T-helper 17 cell (primary cell): ENCODE data around the gene CTRB1. TPM values are rescaled to one million over a fixed set of nuclear protein-coding genes. Genes with fewer than 3 reads are reported as not detected.

Experiments used
- ATAC-seq: fragments of 150-1000 bp; cut with Tn5 transposase; 2 replicates; pipeline ENCODE4 v1.10.0; 2021; ENCODE audit warnings: mild to moderate bottlenecking, moderate library complexity
- DNase-seq, 3 donors: peaks; one replicate each; pipeline versions ENCODE4 v3.0.0 to v3.0.0-alpha.2; 2020 to 2021
- H3K9me3 ChIP-seq: one replicate; pipeline ENCODE4 v1.7.0; 2013; ENCODE audit warnings: low read length, mild to moderate bottlenecking; ENCODE audit not compliant: control insufficient read depth, poor library complexity, severe bottlenecking
- H3K27ac Mint-ChIP-seq: one replicate; pipeline ENCODE4 v1.8.0; 2022; ENCODE audit warnings: mild to moderate bottlenecking, moderate library complexity, mixed read lengths
- H3K27me3 Mint-ChIP-seq: one replicate; pipeline ENCODE4 v1.8.0; 2022; ENCODE audit warnings: mixed read lengths
- H3K36me3 Mint-ChIP-seq: one replicate; pipeline ENCODE4 v1.8.0; 2022; ENCODE audit warnings: low read depth, mixed read lengths
- H3K4me1 Mint-ChIP-seq: one replicate; pipeline ENCODE4 v1.8.0; 2022; ENCODE audit warnings: mild to moderate bottlenecking, mixed read lengths
- H3K4me3 Mint-ChIP-seq: one replicate; pipeline ENCODE4 v1.8.0; 2022; ENCODE audit warnings: mild to moderate bottlenecking, moderate library complexity, mixed read lengths
- total RNA-seq, 4 donors: library from RNA in 2 of 4; stranded (reverse) in 2 of 4; gene quantifications; one replicate each; pipeline ENCODE4 v1.2.3 and lab custom pipeline; 2022 to 2026

CTRB1 gene
- total RNA-seq, 2 donors from 2014 or later, result not detected

DNA sequence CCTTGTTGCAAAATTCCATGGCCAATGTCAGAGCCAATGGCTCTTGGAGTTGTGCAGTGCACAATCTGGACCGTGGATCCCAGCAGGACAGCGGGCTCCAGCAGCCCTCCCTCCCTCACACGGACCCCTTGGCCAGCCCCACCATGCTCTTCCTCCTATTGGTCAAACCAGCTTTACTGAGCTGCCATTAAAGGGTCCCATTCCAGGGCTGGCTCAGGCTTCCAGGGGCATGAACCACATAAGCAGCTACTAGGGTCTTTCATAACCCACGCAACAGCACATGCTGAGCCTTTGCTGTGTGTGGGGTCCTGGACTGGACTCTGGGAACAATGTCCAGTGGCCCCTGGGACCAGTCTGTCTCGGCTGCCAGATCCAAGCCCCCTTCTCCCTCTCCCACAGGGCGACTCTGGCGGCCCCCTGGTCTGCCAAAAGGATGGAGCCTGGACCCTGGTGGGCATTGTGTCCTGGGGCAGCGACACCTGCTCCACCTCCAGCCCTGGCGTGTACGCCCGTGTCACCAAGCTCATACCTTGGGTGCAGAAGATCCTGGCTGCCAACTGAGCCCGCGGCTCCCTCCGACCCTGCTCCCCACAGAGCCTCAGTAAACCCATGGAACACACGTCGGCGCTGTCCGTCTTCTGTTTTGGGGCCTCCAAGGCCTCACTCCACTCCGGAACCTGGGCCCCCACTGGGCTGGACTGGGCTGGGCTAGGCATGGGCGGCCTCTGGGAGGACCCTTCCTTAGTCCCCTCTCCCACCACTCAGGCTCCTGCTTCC, 5.7 kb downstream of the CTRB1 start:
- Mint-ChIP-seq H3K27ac (no peak overlapping the region), H3K4me1 (peaks cover 8% of the 10 kb centered on the region), H3K36me3 (peaks cover 2% of the 10 kb centered on the region), H3K4me3 (no peak overlapping the region), H3K27me3 (peaks cover 15% of the 10 kb centered on the region)
- no peaks in the 10 kb centered on the region for H3K9me3 ChIP-seq
- no peak for ATAC-seq
- no peak for DNase-seq

DNA sequence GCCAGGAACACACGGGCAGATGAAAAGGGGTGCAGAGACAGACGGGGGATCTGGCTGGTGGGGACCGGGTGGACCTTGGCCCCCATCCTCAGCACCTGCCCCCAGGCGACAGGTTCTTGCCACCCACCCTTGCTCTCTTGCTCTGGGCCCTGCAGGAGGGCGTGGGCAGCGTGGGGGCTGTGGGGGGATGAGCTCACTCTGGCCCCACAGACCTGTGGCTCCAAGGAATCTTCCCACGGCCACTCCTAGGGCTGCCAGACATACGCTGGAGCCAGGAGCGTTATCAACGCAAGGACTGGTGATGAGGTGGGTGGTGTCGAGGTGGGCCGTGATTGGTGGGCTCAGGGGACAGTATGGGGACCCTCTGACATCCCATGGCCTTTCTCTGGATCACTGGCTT, 6.3 kb downstream of the CTRB1 start:
- H3K4me3 Mint-ChIP-seq, result no peak overlapping the region

DNA sequence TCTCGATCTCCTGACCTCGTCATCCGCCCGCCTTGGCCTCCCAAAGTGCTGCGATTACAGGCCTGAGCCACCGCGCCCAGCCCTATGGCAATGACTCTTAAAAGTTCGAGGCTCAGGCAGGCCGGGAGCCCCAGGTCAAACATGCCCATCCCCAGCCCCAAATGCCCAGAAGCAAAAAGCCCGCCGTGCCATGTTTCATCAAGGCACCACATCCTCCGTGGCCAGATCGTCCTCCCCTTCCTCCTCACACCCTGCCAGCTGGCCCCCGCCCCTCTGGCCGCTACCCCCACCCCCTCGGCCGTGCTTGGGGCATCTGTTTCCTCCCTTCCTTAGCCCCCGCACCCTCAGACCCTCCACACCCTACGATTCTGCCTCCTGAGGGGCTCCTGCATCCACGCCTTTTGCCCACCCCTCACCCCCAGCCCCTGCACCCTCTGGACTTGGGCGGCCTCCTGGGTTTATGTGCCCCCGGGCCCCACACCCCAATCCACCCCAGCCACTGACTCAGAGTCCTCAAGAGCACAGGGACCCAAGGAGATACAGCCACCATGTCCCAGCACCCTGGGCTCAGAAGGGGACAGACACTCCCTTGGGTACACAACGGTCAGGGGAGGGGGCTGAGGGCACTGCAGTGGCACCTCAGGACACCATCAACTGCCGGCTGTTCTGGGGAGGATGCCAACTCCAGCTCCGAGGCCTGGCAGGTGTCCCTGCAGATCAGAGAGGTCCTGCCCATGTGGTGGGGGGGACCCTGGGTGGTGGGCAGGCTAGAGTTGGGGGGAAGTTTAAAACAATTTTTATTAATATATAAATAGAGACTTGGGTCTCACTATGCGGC, 7.1 kb downstream of the CTRB1 start:
- H3K4me3 Mint-ChIP-seq, result no peak overlapping the region
- DNase-seq (no peak), ATAC-seq (no peak)
- no peak overlapping the region for H3K27ac Mint-ChIP-seq
- no peaks in the 10 kb centered on the region for H3K9me3 ChIP-seq
- H3K36me3 Mint-ChIP-seq, result peaks cover 2% of the 10 kb centered on the region
- peaks cover 15% of the 10 kb centered on the region for H3K27me3 Mint-ChIP-seq
- peaks cover 1% of the 10 kb centered on the region for H3K4me1 Mint-ChIP-seq

More for the DNA sequence above, 6.3 kb downstream of the CTRB1 start:
- DNase-seq (no peak), ATAC-seq (no peak)
- Mint-ChIP-seq H3K27ac (no peak overlapping the region), H3K27me3 (peaks cover 15% of the 10 kb centered on the region), H3K36me3 (peaks cover 2% of the 10 kb centered on the region), H3K4me1 (peaks cover 4% of the 10 kb centered on the region)
- no peaks in the 10 kb centered on the region for H3K9me3 ChIP-seq

- H3K36me3 Mint-ChIP-seq, result peaks cover 2% of the 10 kb centered on the region
- no peak for DNase-seq
- peaks cover 15% of the 10 kb centered on the region for H3K27me3 Mint-ChIP-seq
- H3K27ac Mint-ChIP-seq, result no peak overlapping the region
- ATAC-seq, result no peak
- H3K9me3 ChIP-seq, result no peaks in the 10 kb centered on the region
- no peaks in the 10 kb centered on the region for H3K4me1 Mint-ChIP-seq
- no peak overlapping the region for H3K4me3 Mint-ChIP-seq
These were observed 8.0 kb downstream of the CTRB1 start for GRCh38 chr16:75226550-75227360.

DNA sequence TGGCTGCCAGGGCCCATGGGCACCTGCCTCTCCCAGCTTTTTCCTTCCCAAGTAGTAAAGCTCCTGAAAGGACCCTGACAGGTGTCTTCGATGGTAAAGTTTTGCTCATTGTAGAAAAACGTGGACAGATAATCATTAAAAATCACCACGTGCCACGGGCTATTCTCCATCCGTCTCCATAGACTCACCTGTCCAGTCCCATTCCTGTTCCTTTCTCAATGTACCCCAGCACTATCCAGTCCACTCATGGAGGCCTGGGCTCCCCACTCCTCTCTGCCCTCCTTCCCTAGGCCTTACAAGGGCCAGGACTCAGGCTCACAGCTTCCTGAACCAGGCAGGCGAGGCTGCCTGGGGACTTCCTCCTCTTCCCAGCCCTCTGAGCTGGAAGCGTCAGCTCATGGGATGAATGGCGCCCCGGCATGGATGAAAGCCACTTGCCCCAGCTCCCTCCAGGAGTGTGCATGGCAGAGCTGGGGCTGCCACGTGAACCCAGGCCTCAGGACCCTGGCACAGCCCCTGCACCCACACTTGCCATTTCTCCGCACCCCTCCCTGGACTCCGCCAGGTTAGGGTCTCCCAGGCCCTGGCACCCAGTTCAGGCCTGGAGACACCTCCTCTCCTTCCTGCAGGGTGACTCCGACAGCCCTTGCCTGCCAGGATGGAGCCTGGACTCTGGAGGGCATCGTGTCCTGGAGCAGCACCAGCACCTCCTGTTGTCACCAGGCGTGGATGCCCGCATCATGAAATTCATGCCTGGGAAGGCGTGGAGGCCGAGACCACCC, 8.8 kb downstream of the CTRB1 start:
- Mint-ChIP-seq H3K27ac (no peak overlapping the region), H3K27me3 (peaks cover 15% of the 10 kb centered on the region), H3K4me1 (no peaks in the 10 kb centered on the region), H3K36me3 (peaks cover 2% of the 10 kb centered on the region), H3K4me3 (no peak overlapping the region)
- DNase-seq (no peak), ATAC-seq (no peak)
- H3K9me3 ChIP-seq, result no peaks in the 10 kb centered on the region

DNA sequence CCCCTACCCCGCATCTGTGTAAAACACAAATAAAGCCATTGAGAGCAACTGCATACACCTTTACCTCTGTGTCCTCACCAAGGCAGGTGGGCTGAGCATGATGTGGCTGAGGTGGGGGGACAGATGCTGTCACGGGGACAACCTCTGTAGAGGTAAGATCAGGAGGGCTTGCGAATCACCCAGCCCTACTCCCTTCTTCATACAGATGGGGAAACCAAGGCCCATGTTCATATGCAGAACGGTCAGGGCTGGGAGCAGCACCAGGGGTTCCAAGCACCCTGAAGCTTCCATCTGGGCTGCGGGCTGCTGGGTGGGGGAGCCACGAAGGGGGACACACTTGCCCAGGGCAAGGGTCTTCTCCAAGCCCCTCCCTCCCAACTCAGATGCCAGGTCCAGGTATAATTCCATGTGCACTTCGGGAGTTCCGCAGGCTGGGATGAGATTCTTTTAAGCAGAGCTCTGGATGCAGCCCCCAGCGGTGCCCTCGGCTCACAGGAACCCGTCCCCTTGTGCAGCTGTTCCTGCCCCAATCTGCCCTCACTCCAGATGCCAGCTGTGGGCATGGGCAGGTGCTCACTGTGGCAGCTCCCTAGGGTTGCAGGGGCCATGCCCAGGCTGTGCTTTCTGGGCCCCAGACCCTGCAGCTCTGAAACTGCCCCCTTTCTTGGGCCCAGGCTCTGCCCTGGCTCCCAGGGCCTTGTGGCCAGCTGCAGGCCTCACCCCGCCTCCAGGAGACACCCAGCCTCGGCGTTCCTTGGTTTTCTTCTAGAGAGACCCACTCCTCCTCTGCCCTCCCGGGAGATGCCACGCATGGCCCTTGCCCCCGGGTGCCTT, 9.6 kb downstream of the CTRB1 start:
- H3K4me1 Mint-ChIP-seq, result no peaks in the 10 kb centered on the region
- H3K27ac Mint-ChIP-seq, result no peak overlapping the region
- H3K36me3 Mint-ChIP-seq, result peaks cover 2% of the 10 kb centered on the region
- no peaks in the 10 kb centered on the region for H3K9me3 ChIP-seq
- no peak overlapping the region for H3K4me3 Mint-ChIP-seq
- DNase-seq (no peak), ATAC-seq (no peak)
- H3K27me3 Mint-ChIP-seq, result peaks cover 15% of the 10 kb centered on the region

DNA sequence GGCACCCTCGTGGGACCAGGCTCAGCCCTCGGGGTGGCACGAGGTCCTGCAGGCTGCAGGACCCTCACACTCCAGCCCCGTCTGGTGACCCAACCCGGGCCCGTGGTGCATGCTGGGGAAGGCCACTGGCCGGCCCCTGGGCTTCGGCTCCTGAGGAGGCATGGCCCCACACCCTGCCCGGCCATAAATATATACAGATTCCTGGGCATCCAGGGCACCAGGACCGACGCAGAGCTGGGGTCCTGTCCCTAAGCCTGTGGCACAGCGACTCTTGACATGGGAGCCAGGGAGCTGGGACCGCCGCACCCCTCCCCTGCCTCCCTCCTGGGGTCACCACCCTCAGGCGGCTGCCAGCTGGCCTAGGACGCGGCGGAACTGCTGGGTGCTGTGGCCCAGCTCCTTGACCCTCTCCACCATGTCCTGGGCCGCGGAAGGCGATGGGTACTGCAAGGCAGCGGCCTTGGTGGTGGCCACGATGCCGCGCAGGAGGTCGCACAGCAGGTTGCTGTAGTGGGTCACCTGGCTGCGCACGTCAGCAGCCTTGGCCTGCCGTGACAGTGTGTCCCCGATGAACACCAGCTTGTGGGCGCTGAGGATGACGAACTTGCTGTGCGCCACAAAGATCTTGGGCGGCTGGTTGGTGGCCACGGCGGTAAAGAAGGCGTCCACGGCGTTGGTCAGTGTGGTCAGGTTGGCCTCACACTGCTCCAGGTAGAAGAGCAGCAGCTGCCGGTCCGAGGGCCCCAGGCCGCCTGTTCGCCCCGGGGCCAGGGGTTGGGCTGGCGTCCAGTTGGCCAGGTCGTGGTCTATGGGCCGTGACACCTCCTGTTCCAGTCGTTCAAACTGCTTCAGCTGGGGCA, 10.6 kb downstream of the CTRB1 start:
- no peaks in the 10 kb centered on the region for H3K9me3 ChIP-seq
- Mint-ChIP-seq H3K27ac (no peak overlapping the region), H3K4me1 (peaks cover 5% of the 10 kb centered on the region), H3K27me3 (peaks cover 15% of the 10 kb centered on the region), H3K4me3 (no peak overlapping the region), H3K36me3 (peaks cover 2% of the 10 kb centered on the region)
- peak in 1 of 3 donors; percentile 8 for DNase-seq
- no peak for ATAC-seq

GRCh38 chr16:75230471-75231110, 11.8 kb downstream of the CTRB1 start:
- H3K9me3 ChIP-seq, result no peaks in the 10 kb centered on the region
- no peak overlapping the region for H3K4me3 Mint-ChIP-seq
- H3K4me1 Mint-ChIP-seq, result peaks cover 7% of the 10 kb centered on the region
- DNase-seq (no peak), ATAC-seq (no peak)
- peak overlapping the region; percentile 63 for H3K27ac Mint-ChIP-seq
- H3K36me3 Mint-ChIP-seq, result peaks cover 2% of the 10 kb centered on the region
- peaks cover 10% of the 10 kb centered on the region for H3K27me3 Mint-ChIP-seq

DNA sequence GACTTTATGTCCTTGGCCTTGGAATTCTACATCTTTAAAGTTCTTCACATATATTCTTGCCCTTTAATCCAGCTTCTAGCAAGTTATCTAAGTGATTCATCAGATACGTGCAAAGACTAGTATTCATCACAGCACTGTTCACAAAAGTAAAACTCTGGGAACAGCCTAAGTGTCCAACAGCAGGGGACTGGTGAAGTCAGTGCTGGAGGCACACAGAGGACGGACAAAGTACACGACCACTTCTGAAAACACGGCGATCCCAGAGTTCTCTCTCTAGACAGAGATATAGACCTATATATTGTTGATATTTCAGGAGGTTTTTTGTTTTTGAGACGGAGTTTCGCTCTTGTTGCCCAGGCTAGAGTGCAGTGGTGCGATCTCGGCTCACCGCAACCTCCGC, 12.8 kb downstream of the CTRB1 start:
- peaks cover 7% of the 10 kb centered on the region for H3K4me1 Mint-ChIP-seq

GRCh38 chr16:75233611-75233938, 14.8 kb downstream of the CTRB1 start:
- no peaks in the 10 kb centered on the region for H3K9me3 ChIP-seq
- Mint-ChIP-seq H3K4me1 (peaks cover 7% of the 10 kb centered on the region), H3K4me3 (no peak overlapping the region), H3K36me3 (no peaks in the 10 kb centered on the region), H3K27me3 (no peaks in the 10 kb centered on the region), H3K27ac (peak overlapping the region; percentile 59)
- ATAC-seq (no peak), DNase-seq (no peak)

More for the DNA sequence above, 12.8 kb downstream of the CTRB1 start:
- no peak overlapping the region for H3K27ac Mint-ChIP-seq
- no peak overlapping the region for H3K4me3 Mint-ChIP-seq
- DNase-seq (no peak), ATAC-seq (no peak)
- H3K36me3 Mint-ChIP-seq, result peaks cover 2% of the 10 kb centered on the region
- H3K9me3 ChIP-seq, result no peaks in the 10 kb centered on the region
- peaks cover 10% of the 10 kb centered on the region for H3K27me3 Mint-ChIP-seq
